HEK293 (cell line): Measurements from ENCODE around the gene SRCIN1.

ENCODE experiments used
- CTCF ChIA-PET: fragments of 350-600 bp; formaldehyde crosslinking; extraction: SDS; loops from one replicate; lab custom pipeline; 2021; ENCODE audit warnings: antibody characterized with exemption; lab: Yijun Ruan, JAX
- POLR2A ChIA-PET: fragments of 300-600 bp; formaldehyde crosslinking; extraction: SDS; loops from one replicate; lab custom pipeline; 2020; ENCODE audit warnings: antibody characterized with exemption, inconsistent platforms; lab: Yijun Ruan, JAX
- H3K27ac ChIP-seq: fragments of 200-500 bp; sonication (Bioruptor generic); 2 replicates; pipeline ENCODE4 v1.5.1; 2014; ENCODE audit warnings: low read depth, low read length, control low read depth, inconsistent platforms; ENCODE audit errors: extremely low read depth
- H3K36me3 ChIP-seq, 2 experiments: fragments of 200-500 bp in 1 of 2; sonication (Bioruptor generic) in 1 of 2; 1 replicate in 1 of 2; 2 replicates in 1 of 2; pipeline ENCODE4 v1.5.1; 2014 to 2017; ENCODE audit warnings: inconsistent platforms in 2 of 2, low read length in 2 of 2; ENCODE audit not compliant: control insufficient read depth in 2 of 2, insufficient read depth in 1 of 2
- H3K4me1 ChIP-seq: fragments of 200-500 bp; sonication (Bioruptor generic); 2 replicates; pipeline ENCODE4 v1.5.1; 2014; ENCODE audit warnings: mild to moderate bottlenecking, low read length, inconsistent platforms; ENCODE audit not compliant: control insufficient read depth, insufficient read depth
- H3K4me3 ChIP-seq: 2 replicates; pipeline ENCODE4 v1.5.1; 2011; ENCODE audit warnings: low read depth, mild to moderate bottlenecking, control low read depth, low read length, moderate library complexity
- H3K9me3 ChIP-seq: fragments of 200-500 bp; sonication (Bioruptor generic); 2 replicates; pipeline ENCODE4 v1.5.1; 2014; ENCODE audit warnings: low read depth, low read length, inconsistent platforms; ENCODE audit not compliant: control insufficient read depth, insufficient read depth
- PRDM2 ChIP-seq: fragments of 450-650 bp; formaldehyde crosslinking; IDR thresholded peaks from 2 replicates; pipeline ENCODE4 v1.5.1; 2016; ENCODE audit warnings: missing biosample characterization, missing genetic modification characterization, borderline replicate concordance
- RBAK ChIP-seq: fragments of 450-650 bp; formaldehyde crosslinking; IDR thresholded peaks from 2 replicates; pipeline ENCODE4 v1.5.1; 2016; ENCODE audit warnings: missing biosample characterization, missing genetic modification characterization
- WT1 ChIP-seq: fragments of 450-650 bp; formaldehyde crosslinking; IDR thresholded peaks from 2 replicates; pipeline ENCODE4 v1.5.1; 2016; ENCODE audit warnings: missing biosample characterization, missing genetic modification characterization
- ZBTB1 ChIP-seq: fragments of 450-650 bp; formaldehyde crosslinking; IDR thresholded peaks from 2 replicates; pipeline ENCODE4 v1.5.1; 2016; ENCODE audit warnings: missing biosample characterization, missing genetic modification characterization
- ZNF112 ChIP-seq: fragments of 450-650 bp; formaldehyde crosslinking; IDR thresholded peaks from 2 replicates; pipeline ENCODE4 v1.5.0; 2017; ENCODE audit warnings: missing biosample characterization, missing genetic modification characterization
- ZNF174 ChIP-seq: fragments of 450-650 bp; formaldehyde crosslinking; IDR thresholded peaks from 2 replicates; pipeline ENCODE4 v1.5.0; 2017; ENCODE audit warnings: missing biosample characterization, mild to moderate bottlenecking, missing genetic modification characterization
- ZNF19 ChIP-seq: fragments of 450-650 bp; formaldehyde crosslinking; IDR thresholded peaks from 2 replicates; pipeline ENCODE4; 2016; ENCODE audit warnings: missing biosample characterization, missing genetic modification characterization, low read depth
- ZNF202 ChIP-seq: fragments of 450-650 bp; formaldehyde crosslinking; IDR thresholded peaks from 2 replicates; pipeline ENCODE4 v1.5.1; 2016; ENCODE audit warnings: missing biosample characterization, missing genetic modification characterization, borderline replicate concordance
- ZNF311 ChIP-seq: fragments of 450-650 bp; formaldehyde crosslinking; IDR thresholded peaks from 2 replicates; pipeline ENCODE4 v1.5.1; 2017; ENCODE audit warnings: missing biosample characterization, missing genetic modification characterization, borderline replicate concordance
- ZNF324 ChIP-seq: fragments of 450-650 bp; formaldehyde crosslinking; IDR thresholded peaks from 2 replicates; pipeline ENCODE4 v1.5.1; 2016; ENCODE audit warnings: missing biosample characterization, missing genetic modification characterization
- ZNF416 ChIP-seq: fragments of 450-650 bp; formaldehyde crosslinking; IDR thresholded peaks from 2 replicates; pipeline ENCODE4 v1.5.1; 2016; ENCODE audit warnings: missing biosample characterization, missing genetic modification characterization
- ZNF548 ChIP-seq: fragments of 450-650 bp; formaldehyde crosslinking; IDR thresholded peaks from 2 replicates; pipeline ENCODE4 v1.5.1; 2016; ENCODE audit warnings: missing biosample characterization, missing genetic modification characterization
- ZNF560 ChIP-seq: fragments of 450-650 bp; formaldehyde crosslinking; IDR thresholded peaks from 2 replicates; pipeline ENCODE4 v1.5.1; 2017; ENCODE audit warnings: missing biosample characterization, missing genetic modification characterization, borderline replicate concordance
- ZNF629 ChIP-seq: fragments of 450-650 bp; formaldehyde crosslinking; IDR thresholded peaks from 2 replicates; pipeline ENCODE4 v1.5.1; 2017; ENCODE audit warnings: missing biosample characterization, missing genetic modification characterization
- ZNF677 ChIP-seq: fragments of 450-650 bp; IDR thresholded peaks from 2 replicates; pipeline ENCODE4 v1.5.0; 2018; ENCODE audit warnings: missing biosample characterization, mild to moderate bottlenecking, missing genetic modification characterization, moderate library complexity
- ZNF776 ChIP-seq: fragments of 450-650 bp; formaldehyde crosslinking; IDR thresholded peaks from 2 replicates; pipeline ENCODE4 v1.5.0; 2017; ENCODE audit warnings: missing biosample characterization, missing genetic modification characterization, borderline replicate concordance
- TF ChIP-seq, protein P1 (sequence below): fragments of 450-650 bp; IDR thresholded peaks from 2 replicates; pipeline ENCODE4 v1.5.1; 2018; ENCODE audit warnings: missing biosample characterization, missing genetic modification characterization
- TF ChIP-seq, protein P2 (sequence below): fragments of 450-650 bp; formaldehyde crosslinking; IDR thresholded peaks from 2 replicates; pipeline ENCODE4; 2016; ENCODE audit warnings: missing biosample characterization, missing genetic modification characterization

Gene SRCIN1

DNA sequence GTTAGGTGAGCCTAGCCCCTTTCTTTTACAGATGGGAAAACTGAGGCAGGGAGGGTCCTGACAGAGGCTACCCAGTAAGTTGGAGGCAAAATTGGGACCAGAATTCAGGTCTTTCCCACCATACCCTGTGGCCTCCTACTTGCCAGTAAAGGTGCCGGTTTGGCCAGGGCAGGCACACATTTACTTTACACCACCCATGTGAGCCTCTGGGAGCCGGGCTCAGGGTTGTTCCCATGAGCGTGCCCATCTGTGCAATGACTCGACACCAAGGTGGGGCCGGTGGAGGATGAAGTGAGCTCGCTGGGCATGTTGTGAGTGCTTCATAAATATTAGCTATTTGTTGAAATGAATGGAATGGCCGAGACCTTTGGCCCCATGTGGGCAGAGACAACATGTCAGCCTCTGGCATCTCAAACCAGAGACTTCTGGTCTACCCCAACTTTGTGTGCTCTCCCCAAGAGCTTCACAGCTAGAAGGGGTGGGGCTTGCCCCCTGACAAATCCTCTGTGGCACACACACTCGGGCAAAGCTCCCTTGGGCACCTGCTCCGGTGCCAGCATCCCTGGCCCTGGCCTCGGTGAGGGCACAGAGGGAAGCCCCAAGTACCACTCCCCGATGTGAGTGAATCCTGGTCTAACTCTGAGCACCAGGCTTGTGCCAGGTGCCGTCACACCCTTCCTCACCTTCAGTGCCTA lies 60.1 kb downstream of the SRCIN1 start (continued):
- no peak for TF ChIP-seq ZNF311
- TF ChIP-seq ZNF324 (tag by site-specific recombination): no peak
- no peak for TF ChIP-seq WT1 (tag by site-specific recombination)
- no peak for TF ChIP-seq ZBTB1 (tag by site-specific recombination)
- TF ChIP-seq RBAK (tag by site-specific recombination): no peak
- TF ChIP-seq, protein P1, sequence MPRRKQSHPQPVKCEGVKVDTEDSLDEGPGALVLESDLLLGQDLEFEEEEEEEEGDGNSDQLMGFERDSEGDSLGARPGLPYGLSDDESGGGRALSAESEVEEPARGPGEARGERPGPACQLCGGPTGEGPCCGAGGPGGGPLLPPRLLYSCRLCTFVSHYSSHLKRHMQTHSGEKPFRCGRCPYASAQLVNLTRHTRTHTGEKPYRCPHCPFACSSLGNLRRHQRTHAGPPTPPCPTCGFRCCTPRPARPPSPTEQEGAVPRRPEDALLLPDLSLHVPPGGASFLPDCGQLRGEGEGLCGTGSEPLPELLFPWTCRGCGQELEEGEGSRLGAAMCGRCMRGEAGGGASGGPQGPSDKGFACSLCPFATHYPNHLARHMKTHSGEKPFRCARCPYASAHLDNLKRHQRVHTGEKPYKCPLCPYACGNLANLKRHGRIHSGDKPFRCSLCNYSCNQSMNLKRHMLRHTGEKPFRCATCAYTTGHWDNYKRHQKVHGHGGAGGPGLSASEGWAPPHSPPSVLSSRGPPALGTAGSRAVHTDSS: no peak
- no peak for TF ChIP-seq ZNF560 (tag by site-specific recombination)
- TF ChIP-seq, all 188 proteins: peak for 0

GRCh38 chr17:38544839-38545209 lies 60.9 kb downstream of the SRCIN1 start:
- POLR2A ChIA-PET: no interaction called here
- H3K4me1 ChIP-seq: no peaks in the 10 kb centered on the region
- H3K4me3 ChIP-seq: no peak overlapping the region
- no peaks in the 10 kb centered on the region for H3K9me3 ChIP-seq
- CTCF ChIA-PET: interaction anchor here (0.6 to 4.5 kb wide), 8 partner anchors 8 to 118 kb away, joined by 3 to 39 read pairs (median 4); no protein-coding TSS in a partner anchor
- TF ChIP-seq ZNF112 (tag by site-specific recombination) (no peak), ZNF19 (tag by site-specific recombination) (no peak), ZNF202 (tag by site-specific recombination) (no peak), PRDM2 (tag by site-specific recombination) (no peak), ZNF776 (tag by site-specific recombination) (no peak), ZNF629 (no peak), ZNF548 (tag by site-specific recombination) (no peak), ZNF416 (tag by site-specific recombination) (no peak), ZNF677 (tag by site-specific recombination) (no peak), ZNF174 (tag by site-specific recombination) (no peak)
- TF ChIP-seq, protein P2, sequence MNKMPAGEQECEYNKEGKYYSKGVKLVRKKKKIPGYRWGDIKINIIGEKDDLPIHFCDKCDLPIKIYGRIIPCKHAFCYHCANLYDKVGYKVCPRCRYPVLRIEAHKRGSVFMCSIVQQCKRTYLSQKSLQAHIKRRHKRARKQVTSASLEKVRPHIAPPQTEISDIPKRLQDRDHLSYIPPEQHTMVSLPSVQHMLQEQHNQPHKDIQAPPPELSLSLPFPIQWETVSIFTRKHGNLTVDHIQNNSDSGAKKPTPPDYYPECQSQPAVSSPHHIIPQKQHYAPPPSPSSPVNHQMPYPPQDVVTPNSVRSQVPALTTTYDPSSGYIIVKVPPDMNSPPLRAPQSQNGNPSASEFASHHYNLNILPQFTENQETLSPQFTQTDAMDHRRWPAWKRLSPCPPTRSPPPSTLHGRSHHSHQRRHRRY (tag by site-specific recombination): no peak
- peaks cover 0 to 6% of the 10 kb centered on the region in 2 experiments; a peak in 2 of 3 replicates for H3K36me3 ChIP-seq
- H3K27ac ChIP-seq: no peak overlapping the region
